Testis (tissue), 2 donors: ENCODE data around the gene ZNF593OS.

ENCODE experiments used
- CTCF ChIP-seq, 3 experiments: fragments of 450-650 bp in 2 of 3; fragments of 200-600 bp in 1 of 3; sonication (generic) in 1 of 3; IDR thresholded peaks; one replicate each; pipeline ENCODE4 v1.5.1; 2016 to 2019; ENCODE audit warnings: antibody characterized with exemption in 3 of 3, mild to moderate bottlenecking in 2 of 3, moderate library complexity in 1 of 3
- POLR2A ChIP-seq: fragments of 450-650 bp; IDR thresholded peaks from one replicate; pipeline ENCODE4 v1.6.1; 2017; ENCODE audit warnings: antibody characterized with exemption, mild to moderate bottlenecking, moderate library complexity

GRCh38 chr1:26203642-26204318, 32.1 kb upstream of the ZNF593OS start:
- TF ChIP-seq POLR2A (no peak), CTCF (IDR thresholded peaks at IDR 0.05) (no peak)
